GM12801 (cell line): ENCODE measurements around the gene WDR35.

ENCODE experiments used
- TF ChIP-seq, protein P1 (sequence below): IDR thresholded peaks from one replicate; pipeline ENCODE4 v1.5.1; 2011; ENCODE audit warnings: control low read depth; ENCODE audit not compliant: insufficient read length; ENCODE audit errors: extremely low read depth

The WDR35 gene

GRCh38 chr2:19895535-19895934 lies 94.4 kb downstream of the WDR35 start:
- TF ChIP-seq, protein P1, sequence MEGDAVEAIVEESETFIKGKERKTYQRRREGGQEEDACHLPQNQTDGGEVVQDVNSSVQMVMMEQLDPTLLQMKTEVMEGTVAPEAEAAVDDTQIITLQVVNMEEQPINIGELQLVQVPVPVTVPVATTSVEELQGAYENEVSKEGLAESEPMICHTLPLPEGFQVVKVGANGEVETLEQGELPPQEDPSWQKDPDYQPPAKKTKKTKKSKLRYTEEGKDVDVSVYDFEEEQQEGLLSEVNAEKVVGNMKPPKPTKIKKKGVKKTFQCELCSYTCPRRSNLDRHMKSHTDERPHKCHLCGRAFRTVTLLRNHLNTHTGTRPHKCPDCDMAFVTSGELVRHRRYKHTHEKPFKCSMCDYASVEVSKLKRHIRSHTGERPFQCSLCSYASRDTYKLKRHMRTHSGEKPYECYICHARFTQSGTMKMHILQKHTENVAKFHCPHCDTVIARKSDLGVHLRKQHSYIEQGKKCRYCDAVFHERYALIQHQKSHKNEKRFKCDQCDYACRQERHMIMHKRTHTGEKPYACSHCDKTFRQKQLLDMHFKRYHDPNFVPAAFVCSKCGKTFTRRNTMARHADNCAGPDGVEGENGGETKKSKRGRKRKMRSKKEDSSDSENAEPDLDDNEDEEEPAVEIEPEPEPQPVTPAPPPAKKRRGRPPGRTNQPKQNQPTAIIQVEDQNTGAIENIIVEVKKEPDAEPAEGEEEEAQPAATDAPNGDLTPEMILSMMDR: no peak

GRCh38 chr2:19894134-19894792 lies 95.6 kb downstream of the WDR35 start:
- TF ChIP-seq, protein P1: no peak

DNA sequence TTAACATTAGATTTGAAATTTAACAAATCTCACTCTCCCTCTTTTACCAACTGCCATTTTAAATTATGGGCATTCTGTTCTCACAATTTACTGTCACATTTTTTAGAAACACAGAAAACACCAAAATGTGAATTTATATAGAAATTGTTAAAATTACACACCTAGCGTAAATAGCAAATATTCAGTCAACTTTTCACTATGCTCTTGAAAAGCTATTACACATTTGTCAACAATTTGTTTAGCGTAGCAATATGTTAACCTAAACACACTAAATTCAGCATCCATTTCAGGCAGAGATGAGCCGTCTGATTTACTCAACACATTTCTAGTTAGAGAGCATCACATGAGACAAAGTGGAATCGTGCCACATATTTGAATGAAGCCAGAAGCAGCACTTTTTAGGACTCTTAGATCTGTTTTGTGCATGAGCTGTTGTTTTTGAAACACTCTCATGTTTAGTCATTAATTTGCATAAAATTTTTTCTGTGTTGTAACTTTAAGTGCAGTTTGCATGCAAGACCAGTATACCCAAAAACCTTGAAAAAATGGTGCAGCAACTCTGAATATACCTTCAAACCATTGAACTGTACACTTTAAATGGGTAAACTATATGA lies 96.3 kb downstream of the WDR35 start:
- TF ChIP-seq, protein P1: no peak

- TF ChIP-seq, protein P1: no peak
Measured at GRCh38 chr2:19890104-19890503, 99.8 kb downstream of the WDR35 start.

DNA sequence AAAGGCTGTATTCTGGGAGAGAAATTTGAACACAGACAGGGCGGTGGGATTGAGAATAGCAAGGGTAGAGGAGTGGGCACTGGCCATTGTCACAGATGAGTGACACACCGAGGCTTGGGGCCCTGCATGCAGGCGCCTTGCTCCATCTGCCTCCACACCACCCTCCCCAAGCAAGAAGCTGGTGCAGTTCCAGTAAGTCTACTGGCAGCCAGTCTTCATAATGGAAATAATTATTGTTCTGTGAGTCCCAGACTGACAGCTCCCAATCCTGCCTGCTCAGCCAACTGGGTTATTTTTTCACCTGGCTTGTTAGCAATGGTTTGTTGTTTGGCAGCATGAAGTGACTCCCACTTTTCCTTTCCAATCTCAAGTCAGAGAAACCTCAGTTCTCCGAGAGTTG lies 101.1 kb downstream of the WDR35 start:
- TF ChIP-seq, protein P1: no peak

DNA sequence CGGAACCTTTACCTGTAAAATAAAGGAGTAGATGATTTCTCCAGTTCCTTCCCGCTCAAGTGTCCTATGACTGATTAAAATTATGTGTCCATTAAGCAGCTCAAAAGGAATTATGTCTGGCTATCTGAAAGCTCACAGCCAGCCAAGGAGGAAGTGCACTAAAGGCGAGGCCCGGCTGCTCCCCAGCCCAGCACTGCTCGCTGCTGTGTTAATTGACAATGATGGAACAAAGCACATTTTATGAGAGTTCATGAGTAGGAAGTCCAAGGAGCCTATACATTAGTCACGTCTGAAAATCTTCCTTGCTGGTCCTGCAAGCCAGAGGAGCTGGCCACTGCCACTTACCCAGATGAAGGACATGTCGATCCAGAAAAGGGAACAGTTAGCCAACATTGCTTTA lies 102.4 kb downstream of the WDR35 start:
- TF ChIP-seq, protein P1: no peak

DNA sequence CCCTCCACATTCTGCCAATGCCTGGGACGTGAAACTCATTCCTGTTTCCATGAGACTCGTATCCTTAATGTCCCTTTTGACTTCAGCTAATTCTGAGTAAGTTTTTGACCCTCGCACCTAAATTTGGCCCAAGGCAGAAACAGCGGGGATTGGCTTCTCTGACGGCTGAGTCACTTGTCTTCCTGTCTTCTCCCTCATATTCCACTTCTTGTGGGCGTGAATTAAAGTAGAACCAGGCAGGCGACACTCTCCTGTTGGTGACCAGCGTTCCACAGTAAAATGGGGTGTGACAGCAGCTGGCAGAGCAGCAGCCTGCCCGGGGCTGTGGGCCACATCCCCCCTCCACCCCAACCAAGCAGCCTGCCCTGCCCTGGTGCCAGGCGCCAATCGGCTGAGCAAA lies 103.6 kb downstream of the WDR35 start:
- TF ChIP-seq, protein P1: no peak

- TF ChIP-seq, protein P1: no peak
Measured at GRCh38 chr2:19885791-19886190, 104.1 kb downstream of the WDR35 start.
